ENCODE results near the gene CCDC91. TPM values are rescaled to one million over a fixed set of nuclear protein-coding genes. Genes with fewer than 3 reads are reported as not detected.

The CCDC91 gene
- total and polyA plus RNA-seq, 9 of the 15 experiments (the other 6 are each of a cell fraction or from before 2014, with no cell fraction given), result 10.1 to 31.1 (median 26.3) TPM

- Histone ChIP-seq H3K27me3 (ENCODE audit: control insufficient read depth in 2 of 2, insufficient read depth in 2 of 2, low read length in 2 of 2) (no peaks in the 10 kb centered on the region), H3K4me1 (replicated peaks in 1 of 2; ENCODE audit: control insufficient read depth in 2 of 2, insufficient read depth in 2 of 2, low read length in 2 of 2) (no peaks in the 10 kb centered on the region), H3K27ac (ENCODE audit: extremely low read depth, low read depth, low read length) (no peak overlapping the region), H3K9ac (ENCODE audit: insufficient read depth in 1 of 2, low read depth in 2 of 2, low read length in 2 of 2) (no peak overlapping the region), H3K4me2 (ENCODE audit: insufficient read depth, low read length) (no peak overlapping the region), H2AFZ (ENCODE audit: low read depth, low read length) (no peak overlapping the region), H3K9me1 (ENCODE audit: control insufficient read depth, insufficient read depth, low read length) (no peaks in the 10 kb centered on the region), H4K20me1 (replicated peaks; ENCODE audit: control insufficient read depth, insufficient read depth, low read length) (no peaks in the 10 kb centered on the region), H3K79me2 (ENCODE audit: control insufficient read depth, insufficient read depth, low read length) (no peaks in the 10 kb centered on the region), H3K36me3 (ENCODE audit: control insufficient read depth, insufficient read depth, low read length) (no peaks in the 10 kb centered on the region), H3K9me3 (replicated peaks; ENCODE audit: control insufficient read depth, insufficient read depth, low read depth, low read length) (no peaks in the 10 kb centered on the region), H3K4me3 (no peak overlapping the region)
- DNase-seq (ENCODE audit: extremely low read depth in 1 of 4, low spot score in 3 of 4) (no peak), FAIRE-seq (no peak), ATAC-seq (no peak)
- ChIA-PET CTCF (ENCODE audit: low intra/inter-chr PET ratio) (no interaction called here), POLR2A (interaction anchor here (1.2 kb wide), 1 partner anchor 15 kb away, joined by 3 read pairs; no protein-coding TSS in a partner anchor)
- in situ Hi-C loops (cut with MboI), result no loop called here
- intact Hi-C loops (cut with micrococcal nuclease), result no loop called here
- BruUV-seq (replicated peaks), result no TSS peak
- 24% methylated on average over 6 of the region's 6 CpGs for WGBS (ENCODE audit: insufficient coverage, low coverage, missing lambda C conversion rate)
- TF ChIP-seq TCF7L2 (IDR thresholded peaks at IDR 0.05; ENCODE audit: low read depth, low read length) (no peak), NR3C1 (CRISPR knock-in tag; IDR thresholded peaks at IDR 0.05) (no peak), HCFC1 (IDR thresholded peaks at IDR 0.05; ENCODE audit: low read depth, low read length) (no peak), ZNF121 (CRISPR knock-in tag; conservative IDR thresholded peaks at IDR 0.05) (no peak), SRSF9 (IDR thresholded peaks at IDR 0.05; ENCODE audit: borderline replicate concordance, low read depth, low read length) (no peak), HNRNPK (IDR thresholded peaks at IDR 0.05; ENCODE audit: low read depth, low read length, poor library complexity, severe bottlenecking) (no peak), JUND (IDR thresholded peaks at IDR 0.05; ENCODE audit: borderline replicate concordance, low read depth, low read length) (no peak), JUND (tag; IDR thresholded peaks at IDR 0.05; ENCODE audit: borderline replicate concordance, low read depth, low read length) (no peak), ZNF184 (CRISPR knock-in tag; IDR thresholded peaks at IDR 0.05) (no peak), CEBPZ (IDR thresholded peaks at IDR 0.05; ENCODE audit: borderline replicate concordance, low read depth, low read length) (no peak), ZBTB2 (IDR thresholded peaks at IDR 0.05) (no peak), CBFA2T2 (conservative IDR thresholded peaks at IDR 0.05) (no peak), KLF6 (CRISPR knock-in tag; IDR thresholded peaks at IDR 0.05; ENCODE audit: borderline replicate concordance) (no peak), MCM3 (IDR thresholded peaks at IDR 0.05) (no peak), SRF (CRISPR knock-in tag; IDR thresholded peaks at IDR 0.05) (no peak), ZNF778 (CRISPR knock-in tag; IDR thresholded peaks at IDR 0.05) (no peak)
Measured at GRCh38 chr12:28582672-28583376, 392.6 kb downstream of the CCDC91 start.
